CD4-positive, alpha-beta T cell treated with Interleukin-1 beta for 1 hour (primary cell): ENCODE measurements around the gene FAM151A.

Experiments used
- DNase-seq, 2 donors: peaks; one replicate each; pipeline ENCODE4 v3.0.0-alpha.2; 2020 to 2022

FAM151A gene

GRCh38 chr1:54623216-54624007 lies at the start of gene FAM151A:
FAM151A (minus strand) TSS chr1:54623525; CDS start chr1:54623395, 130 bp downstream.
- DNase-seq, result no peak

- DNase-seq, result peak; percentile 55 to 71
Observed at GRCh38 chr1:54671985-54672608, 48.8 kb upstream of the FAM151A start.

GRCh38 chr1:54668567-54668966 lies 45.2 kb upstream of the FAM151A start:
- DNase-seq, result no peak

- DNase-seq, result no peak
Observed at GRCh38 chr1:54667797-54668196, 44.5 kb upstream of the FAM151A start.

GRCh38 chr1:54666333-54666732 lies 43.0 kb upstream of the FAM151A start:
- DNase-seq, result no peak

- no peak for DNase-seq
Observed at GRCh38 chr1:54665852-54666251, 42.5 kb upstream of the FAM151A start.

GRCh38 chr1:54664364-54664763 lies 41.0 kb upstream of the FAM151A start:
- DNase-seq, result no peak

- DNase-seq, result no peak
Observed at GRCh38 chr1:54663725-54664124, 40.4 kb upstream of the FAM151A start.

GRCh38 chr1:54658164-54658913 lies 35.0 kb upstream of the FAM151A start:
- no peak for DNase-seq

GRCh38 chr1:54653036-54653435 lies 29.7 kb upstream of the FAM151A start:
- DNase-seq, result no peak

- DNase-seq, result no peak
Observed at GRCh38 chr1:54652168-54652567, 28.8 kb upstream of the FAM151A start.

GRCh38 chr1:54651608-54652007 lies 28.3 kb upstream of the FAM151A start:
- DNase-seq, result no peak

GRCh38 chr1:54650417-54650816 lies 27.1 kb upstream of the FAM151A start:
- DNase-seq, result no peak

- DNase-seq, result no peak
Observed at GRCh38 chr1:54649921-54650320, 26.6 kb upstream of the FAM151A start.

- no peak for DNase-seq
Observed at GRCh38 chr1:54649130-54649898, 26.0 kb upstream of the FAM151A start.

- DNase-seq, result no peak
Observed at GRCh38 chr1:54645806-54646676, 22.7 kb upstream of the FAM151A start.

- no peak for DNase-seq
Observed at GRCh38 chr1:54643736-54644135, 20.4 kb upstream of the FAM151A start.

GRCh38 chr1:54640863-54641836 lies 17.8 kb upstream of the FAM151A start, which contains the start of gene MROH7:
MROH7 (plus strand) TSS chr1:54641786; CDS start chr1:54652927, 11,141 bp downstream.
- no peak for DNase-seq

- DNase-seq, result no peak
Observed at GRCh38 chr1:54640361-54640760, 17.0 kb upstream of the FAM151A start.
